Measurements from ENCODE around the gene PRKCH.

Gene PRKCH

DNA sequence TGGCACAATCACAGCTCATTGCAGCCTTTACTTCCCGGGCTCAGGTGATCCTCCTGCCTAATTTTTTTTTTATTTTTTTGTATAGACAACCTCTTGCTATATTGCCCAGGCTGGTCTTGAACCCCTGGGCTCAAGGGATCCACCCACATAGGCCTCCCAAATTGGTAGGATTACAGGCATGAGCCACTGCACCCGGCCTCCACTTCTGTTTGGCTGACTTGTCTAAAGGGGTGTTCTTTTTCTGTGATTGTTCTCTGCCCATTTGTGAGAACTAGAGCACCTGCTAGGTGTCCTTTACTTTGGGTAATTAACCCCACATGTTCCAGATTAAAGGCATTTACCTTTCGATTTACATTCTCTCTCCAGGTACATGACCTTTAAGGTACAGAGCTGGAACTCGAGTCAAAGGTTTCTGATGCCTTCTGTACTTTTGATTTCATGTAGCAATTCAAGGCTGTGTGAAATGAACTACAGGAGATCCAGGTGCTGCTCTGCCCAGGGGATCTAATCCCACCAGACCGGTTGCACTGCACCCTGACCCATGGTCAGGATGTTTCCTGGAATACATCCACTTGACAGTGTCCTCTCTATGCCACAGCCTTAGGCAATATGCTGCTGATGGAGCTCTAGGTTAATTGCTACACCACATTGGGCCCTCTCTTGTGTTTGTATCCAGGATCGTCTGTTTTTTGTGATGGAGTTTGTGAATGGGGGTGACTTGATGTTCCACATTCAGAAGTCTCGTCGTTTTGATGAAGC, 163.6 kb downstream of the PRKCH start:
- no peak for DNase-seq (ENCODE audit: low read depth in 1 of 2, low spot score in 1 of 2)

DNA sequence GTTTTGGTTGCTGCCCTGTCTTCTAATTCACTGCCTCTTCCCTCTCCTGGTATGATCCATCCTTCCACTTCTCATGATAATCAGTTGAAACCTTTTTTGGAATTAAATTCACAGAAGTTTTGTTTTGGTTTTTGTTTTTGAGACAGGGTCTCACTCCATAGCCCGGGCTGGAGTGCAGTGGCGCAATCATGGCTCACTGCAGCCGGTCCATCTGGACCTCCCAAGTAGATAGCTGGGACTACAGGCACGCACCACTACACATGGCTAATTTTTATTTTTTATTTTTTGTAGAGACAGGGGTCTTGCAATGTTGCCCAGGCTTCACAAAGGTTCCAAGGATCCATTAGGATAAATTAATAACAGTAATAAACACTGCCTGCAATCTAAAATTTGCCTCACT, 164.3 kb downstream of the PRKCH start:
- no peak for DNase-seq (ENCODE audit: low read depth in 1 of 2, low spot score in 1 of 2)

DNA sequence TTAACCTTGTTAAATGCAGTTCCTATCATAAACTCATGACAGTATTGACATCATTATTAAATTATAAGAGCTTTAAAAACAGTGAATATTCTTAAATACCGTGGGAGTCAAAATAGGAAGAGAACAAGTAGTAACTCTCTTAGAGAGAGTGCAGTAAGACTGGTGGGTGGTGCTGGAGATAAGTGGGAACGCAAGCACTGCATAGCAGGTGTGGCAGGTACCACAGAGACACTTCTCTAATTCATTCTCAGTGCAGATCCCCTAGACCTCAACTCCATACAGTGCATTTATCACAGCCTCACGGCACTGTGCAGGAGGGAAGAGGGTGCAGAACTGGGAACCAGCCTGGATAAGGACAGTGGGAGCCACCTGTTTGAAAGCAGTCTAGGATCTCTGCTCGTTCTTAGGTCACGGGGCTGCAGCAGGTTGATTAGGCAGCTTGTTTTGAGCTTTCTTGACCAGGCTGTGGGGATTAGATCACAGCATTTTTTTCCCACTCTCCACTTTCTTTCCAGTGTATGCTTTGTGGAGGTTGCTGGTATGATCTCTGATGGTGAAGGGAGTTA, 165.6 kb downstream of the PRKCH start:
- no peak for DNase-seq (ENCODE audit: low read depth in 1 of 2, low spot score in 1 of 2)

DNA sequence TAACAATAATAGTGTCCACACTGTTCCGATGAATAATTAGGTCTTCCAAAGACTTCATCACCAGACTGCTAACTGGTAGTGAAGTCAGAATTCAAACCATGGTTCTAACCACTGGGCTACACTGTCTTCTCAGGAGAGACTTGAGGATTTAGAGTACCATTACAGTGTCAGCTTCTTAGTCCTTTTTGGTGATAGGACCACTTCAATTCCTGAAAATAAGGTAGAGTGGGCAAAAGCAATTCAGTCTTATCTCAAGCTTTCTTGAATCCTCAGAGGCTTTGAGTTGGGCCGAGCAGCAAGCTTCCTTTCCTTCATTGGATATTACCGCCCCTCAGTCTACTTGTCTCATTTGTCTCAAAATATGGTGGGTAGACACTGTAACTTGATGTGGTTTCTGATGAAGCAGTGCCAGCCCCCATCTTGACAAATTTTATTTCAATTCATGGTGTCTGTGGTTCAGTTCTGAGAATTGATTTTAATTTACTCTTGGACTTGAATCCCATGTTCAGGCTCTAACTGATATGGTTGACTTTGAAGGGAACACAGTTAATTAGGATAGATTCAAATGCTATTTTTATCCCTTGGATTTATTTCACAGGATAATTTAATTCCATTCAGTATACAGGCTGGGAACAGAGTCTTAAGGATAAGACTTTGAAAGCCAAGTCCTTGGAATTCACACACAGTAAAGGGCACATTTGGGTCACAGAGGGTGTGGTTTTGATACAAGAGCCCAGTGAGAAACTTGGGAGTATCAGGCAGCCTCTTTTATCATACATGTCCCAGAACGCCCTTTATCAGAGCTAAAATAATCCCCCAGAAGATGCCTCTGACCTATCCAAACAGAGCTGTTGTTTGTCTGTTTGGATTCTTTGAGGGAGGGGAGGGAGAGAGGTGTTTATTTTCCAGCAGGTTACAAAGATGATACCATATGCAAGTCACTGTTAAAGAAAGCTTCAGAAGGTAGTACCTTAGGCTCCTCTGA, 167.3 kb downstream of the PRKCH start:
- DNase-seq (ENCODE audit: low read depth in 1 of 2, low spot score in 1 of 2): no peak

DNA sequence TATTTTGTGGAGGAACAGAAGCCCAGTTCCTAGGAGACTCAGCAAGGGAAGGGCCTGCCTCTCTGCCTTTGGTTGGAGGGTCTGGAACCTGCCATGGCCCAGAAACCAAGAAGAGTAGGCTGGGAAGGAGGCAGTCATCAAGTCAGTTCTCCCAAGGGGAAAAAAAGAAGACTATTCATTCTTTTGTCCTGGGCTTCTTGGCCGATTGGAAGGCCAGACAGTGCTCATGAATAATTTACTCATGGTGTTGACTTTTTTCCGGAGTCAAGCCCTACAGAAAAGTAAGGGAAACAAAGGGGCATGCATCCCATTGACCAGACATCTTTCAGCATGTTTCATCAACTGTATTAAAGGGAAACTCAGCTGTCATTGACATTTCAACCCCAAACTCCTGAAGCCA, 168.1 kb downstream of the PRKCH start:
- DNase-seq (ENCODE audit: low read depth in 1 of 2, low spot score in 1 of 2): no peak

DNA sequence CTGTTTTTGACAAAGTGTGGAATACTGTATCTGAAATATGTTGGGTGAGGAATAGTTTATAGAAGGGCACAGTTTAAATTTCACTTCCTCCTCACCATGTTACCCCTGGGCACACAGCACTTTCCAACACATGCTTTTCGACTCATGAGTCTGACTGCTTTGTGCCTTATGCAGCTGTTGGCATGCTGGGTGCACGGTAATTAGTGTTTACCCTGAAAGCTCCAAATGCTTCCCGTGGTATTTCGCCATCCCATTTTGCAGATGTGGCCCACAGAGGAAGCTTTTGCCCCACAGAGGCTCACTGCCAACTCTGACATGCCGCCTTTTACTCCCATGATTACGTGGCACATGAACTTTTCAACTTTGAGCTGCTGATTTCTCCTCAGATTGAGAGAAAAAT, 168.6 kb downstream of the PRKCH start:
- no peak for DNase-seq (ENCODE audit: low read depth in 1 of 2, low spot score in 1 of 2)

DNA sequence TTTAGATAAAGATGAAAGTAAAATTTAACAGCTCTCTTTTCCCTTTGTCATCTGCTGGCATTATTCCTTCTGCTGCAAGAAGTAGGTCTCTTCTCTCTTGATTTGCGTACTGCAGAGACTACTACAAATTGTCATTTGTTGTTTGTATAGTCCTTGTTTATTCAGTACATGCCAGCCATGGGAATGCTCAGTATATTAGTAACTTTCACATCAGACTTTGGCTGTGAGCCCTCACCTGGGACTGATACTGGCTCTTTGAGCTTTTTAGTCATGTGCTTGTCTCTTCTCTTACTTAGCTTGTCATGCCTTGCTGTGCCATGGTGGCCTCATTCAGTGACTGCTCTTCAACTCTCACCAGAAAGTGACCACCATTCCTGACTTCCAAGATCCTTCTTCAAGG, 169.8 kb downstream of the PRKCH start:
- DNase-seq (ENCODE audit: low read depth in 1 of 2, low spot score in 1 of 2): no peak

DNA sequence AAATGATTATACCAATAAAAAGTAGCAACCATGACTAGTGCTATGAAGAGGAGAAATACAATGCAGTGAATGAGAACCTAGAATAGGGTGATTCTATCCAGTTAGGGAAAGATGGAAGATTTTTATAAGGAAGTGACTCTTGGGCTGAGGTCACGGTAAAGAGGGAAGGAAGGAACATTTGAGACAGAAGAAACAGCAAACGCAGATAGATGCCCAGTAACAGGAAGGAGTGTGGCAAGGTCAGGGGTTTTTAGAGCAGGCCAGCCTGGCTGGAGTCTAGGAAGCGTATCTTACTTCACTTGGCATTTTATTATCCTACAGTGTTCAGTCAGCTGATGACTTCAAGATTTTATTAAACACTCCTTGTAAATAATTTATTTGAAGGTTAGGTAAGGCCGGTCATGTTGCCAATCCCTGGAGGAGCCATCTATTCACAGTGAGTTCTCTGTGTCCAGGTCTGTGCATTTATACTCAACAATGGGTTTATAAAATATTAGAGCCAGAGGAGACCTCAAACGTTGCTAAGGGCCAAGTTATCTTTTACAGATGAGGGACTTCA, 170.6 kb downstream of the PRKCH start:
- no peak for DNase-seq (ENCODE audit: low read depth in 1 of 2, low spot score in 1 of 2)

DNA sequence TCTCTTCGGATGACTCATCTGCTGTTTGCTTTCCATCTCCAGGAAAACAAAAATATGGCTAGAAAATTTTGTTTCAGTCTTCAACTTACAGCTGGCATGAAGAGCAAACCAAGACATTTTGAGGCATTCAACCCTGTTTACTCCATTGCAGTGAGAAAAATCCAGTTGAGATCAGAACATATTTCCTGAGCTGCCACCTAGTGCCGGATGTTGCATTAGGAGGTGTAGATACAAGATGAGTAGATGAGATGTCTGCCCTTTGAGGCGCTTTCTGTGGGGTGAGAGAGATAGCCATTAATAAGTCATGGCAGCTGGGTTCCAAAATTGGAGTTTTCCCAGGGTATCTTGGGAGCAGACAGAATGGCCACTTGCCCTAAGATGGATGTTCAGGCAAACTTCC, 171.1 kb downstream of the PRKCH start:
- no peak for DNase-seq (ENCODE audit: low read depth in 1 of 2, low spot score in 1 of 2)

DNA sequence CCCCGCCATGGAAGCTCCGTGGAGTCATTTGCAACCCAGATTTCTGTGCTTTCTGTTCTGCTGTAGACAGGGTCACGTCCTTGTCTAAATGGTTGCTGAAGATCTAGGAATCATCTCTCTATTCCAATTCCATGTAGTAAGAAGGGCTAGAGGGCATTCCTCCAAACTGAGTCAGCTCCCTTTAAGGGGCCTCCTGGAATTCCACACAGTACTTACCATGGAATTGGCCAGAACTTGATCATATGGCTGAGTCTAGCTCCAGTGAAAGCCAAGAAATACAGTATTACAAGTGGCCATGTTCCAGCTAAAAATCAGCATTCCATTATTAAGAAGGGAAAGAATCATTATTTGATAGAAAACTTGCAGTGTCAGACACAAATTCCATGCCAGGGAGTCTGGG, 171.9 kb downstream of the PRKCH start:
- DNase-seq (ENCODE audit: low read depth in 1 of 2, low spot score in 1 of 2): no peak

DNA sequence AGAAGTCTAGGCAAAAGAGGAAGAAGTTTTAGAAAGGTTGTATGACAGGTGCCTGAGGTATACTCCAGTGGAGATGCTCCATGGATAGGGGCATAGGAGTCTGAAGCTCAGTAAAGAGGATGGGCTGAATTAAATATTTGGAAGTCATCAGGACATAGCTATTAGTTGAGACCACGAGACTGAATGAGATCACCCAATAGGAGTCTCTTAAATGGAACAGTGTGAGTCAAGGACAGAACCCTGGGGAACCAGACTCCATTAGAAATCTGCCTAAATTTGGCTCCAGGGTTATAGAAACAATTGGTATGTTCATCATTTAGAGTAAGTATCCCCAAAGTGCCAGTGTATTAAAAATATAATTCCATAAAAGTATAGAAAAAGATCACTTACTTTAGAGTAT, 172.6 kb downstream of the PRKCH start:
- DNase-seq (ENCODE audit: low read depth in 1 of 2, low spot score in 1 of 2): no peak

DNA sequence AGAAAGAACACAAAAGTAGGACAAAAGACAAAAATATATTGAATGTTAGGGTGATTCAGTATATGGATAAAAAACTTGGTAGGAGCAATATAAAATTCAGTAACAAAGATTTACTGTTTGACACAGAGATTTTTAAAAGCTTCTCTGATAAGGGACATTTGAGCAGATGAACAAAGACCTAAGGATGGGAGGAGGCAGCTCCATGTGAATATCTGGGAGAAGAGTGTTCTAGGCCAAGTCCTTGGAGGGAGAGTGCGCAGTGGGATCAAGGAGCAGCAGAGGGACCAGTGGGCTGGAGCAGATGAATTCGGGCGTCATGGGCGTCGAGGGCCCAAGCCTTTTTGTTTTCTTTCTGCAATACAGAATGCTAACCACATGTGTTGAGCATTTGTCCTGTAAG, 174.4 kb downstream of the PRKCH start:
- DNase-seq (ENCODE audit: low read depth in 1 of 2, low spot score in 1 of 2): no peak

DNA sequence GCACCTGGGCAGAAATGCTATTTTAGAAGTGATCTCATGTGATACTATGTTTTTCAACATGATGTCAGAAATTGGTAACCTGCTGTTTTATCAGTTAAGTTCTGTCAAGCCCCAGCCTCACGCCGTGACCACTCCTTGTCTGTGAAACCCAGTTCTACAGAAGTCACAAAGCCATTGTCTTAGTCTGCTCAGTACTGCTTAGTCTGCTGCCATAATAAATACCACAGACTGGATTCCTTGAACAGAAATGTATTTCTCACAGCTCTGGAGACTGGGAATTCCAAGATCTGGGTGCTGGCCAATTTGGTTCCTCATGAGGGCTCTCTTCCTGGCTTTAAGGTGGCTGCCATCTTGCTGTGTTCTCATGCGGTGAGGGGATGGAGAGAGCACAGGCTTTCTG, 176.9 kb downstream of the PRKCH start:
- DNase-seq (ENCODE audit: low read depth in 1 of 2, low spot score in 1 of 2): no peak

DNA sequence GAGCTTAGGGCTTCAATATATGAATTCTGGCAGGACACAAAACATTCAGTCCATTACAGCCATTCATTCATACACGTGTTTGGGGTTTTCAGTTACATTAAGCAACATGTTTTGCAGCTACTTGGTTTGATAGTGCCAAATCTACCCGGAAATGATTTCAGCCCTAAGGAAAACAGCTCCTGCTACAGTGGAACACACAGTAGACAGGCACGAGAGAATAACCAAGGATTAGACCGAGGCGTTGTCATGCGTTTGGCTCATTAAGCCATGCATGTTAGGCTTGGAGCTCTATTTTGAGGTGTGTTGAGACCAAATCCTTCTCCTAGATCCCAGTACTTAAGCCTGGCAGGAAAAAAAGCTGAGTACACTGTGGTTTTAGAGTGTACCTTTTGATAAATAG, 177.4 kb downstream of the PRKCH start:
- DNase-seq (ENCODE audit: low read depth in 1 of 2, low spot score in 1 of 2): no peak

DNA sequence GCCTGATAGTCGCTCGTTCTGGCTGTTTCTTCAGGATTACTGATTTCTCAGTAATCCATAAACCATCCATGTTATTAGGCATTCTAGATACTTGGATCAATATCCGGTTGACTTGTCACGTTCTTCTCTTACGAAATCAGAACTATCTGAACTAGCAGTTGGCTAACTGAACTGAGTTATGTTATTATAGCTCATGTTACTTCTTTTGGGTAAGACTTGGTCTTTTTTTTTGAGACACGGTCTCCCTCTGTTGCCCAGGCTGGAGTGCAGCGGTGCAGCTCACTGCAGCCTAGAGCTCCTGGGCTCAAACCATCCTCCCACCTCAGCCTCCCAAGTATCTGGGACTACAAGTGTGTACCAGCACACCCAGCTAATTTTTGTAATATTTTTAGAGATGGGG, 178.6 kb downstream of the PRKCH start:
- DNase-seq (ENCODE audit: low read depth in 1 of 2, low spot score in 1 of 2): no peak

DNA sequence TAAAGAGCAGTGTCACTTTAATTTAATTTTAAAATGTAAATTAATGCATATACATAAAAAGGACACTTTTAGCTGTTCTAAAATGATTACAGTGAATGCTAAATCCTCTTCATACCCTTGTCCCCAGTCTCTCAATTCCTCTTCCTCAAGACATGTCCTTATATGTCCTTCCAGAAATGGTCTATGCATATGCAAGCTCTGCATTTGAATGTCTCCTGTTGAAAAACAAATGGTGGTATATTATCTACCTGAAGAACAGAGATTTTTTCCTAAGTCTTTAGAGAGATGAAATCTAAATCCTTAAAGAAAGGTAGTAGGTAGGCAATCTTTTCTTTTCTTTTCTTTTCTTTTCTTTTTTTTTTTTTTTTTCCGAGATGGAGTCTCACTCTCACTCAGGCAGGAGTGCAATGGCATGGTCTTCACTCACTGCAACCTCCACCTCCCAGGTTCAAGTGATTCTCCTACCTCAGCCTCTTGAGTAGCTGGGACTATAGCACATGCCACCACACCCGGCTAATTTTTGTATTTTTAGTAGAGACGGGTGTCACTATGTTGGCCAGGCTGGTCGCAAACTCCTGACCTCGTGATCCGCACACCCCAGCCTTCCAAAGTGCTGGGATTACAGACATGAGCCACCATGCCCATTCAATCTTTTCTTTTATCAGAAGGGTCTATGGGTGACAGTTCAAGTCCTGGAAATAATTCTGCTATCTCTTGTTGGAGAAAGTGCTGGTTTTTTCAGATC, 180.5 kb downstream of the PRKCH start:
- DNase-seq (ENCODE audit: low read depth in 1 of 2, low spot score in 1 of 2): no peak

DNA sequence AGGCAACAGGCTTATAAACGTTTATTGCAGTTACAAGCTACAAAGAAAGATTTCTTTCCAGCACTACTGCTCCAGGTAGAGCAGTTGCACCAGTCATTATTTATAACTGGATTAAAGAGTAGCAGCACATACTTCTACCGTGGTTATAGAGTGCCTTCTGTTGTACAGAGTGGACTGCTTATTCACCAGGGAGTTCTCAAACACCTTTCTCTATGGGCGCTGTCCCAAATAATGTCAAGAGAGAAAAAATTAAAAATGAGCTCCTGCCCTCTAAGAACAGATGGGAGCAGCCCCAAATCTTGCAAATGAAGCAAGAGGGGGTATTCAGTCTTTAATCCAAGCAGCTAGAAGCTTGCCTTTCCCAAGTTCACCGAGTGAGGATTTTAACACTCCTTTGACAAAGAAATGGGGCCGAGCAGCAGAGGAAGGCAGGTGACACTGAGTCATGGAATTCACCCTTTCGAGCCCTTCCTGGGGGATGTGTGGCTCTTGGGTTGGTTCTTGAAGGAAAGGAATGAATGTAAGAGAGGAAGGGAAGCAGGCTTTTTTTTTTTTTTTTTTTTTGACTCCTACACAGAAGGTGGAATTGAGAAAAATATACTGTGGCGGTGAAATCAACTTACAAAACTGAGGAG, 181.2 kb downstream of the PRKCH start:
- no peak for DNase-seq (ENCODE audit: low read depth in 1 of 2, low spot score in 1 of 2)

DNA sequence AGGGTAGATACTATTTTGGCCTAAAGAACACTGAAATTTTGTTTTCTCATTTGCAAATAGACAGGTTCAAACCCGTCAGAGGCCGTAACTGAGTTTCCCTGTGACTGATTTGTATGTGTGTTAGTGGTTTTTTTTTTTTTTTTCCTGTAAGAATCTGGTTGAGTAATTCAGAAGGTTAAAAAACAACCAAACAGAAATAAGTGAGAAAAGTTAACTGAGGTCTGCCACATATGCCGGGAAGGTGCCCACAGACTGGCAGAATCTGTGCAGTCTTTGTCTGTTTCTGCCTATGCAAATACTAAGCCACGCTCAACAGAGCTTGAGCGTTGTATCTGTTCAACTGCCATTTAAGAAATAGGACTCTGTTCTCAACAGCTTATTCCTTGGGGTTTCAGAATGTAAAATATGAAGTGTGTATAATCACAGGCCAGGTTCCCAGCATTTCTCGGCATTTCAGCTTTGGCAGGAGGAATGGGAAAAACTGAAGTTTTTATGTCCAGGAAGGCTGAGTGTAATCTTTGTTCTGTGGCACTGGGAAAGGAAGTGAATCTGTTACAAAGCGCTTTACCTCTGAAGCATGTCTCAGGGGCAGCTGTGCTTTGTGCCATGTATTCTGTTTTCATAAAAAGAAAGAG, 181.9 kb downstream of the PRKCH start:
- peak in 1 of 2 donors; percentile 34 for DNase-seq (ENCODE audit: low read depth in 1 of 2, low spot score in 1 of 2)

DNA sequence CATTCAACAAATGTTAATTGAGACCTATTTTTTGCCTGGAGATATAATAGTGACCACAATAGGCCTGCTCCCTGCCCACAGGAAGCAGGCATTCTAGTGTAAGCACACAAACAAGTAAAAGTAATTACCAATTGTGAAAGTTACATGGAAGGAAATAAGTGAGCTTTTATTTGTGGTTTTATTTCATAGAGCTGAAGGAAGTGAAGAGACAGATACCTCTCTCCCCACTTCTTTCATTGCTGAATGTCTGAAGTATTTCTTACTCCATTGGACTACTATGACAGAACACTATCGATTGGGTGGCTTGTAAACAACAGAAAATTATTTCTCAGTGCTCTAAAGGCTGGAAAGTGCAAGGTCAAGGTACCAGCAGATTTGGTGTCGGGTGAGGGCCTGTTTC, 183.5 kb downstream of the PRKCH start:
- no peak for DNase-seq (ENCODE audit: low read depth in 1 of 2, low spot score in 1 of 2)

Measured in stimulated activated CD4-positive, alpha-beta T cell treated with anti-CD3 and anti-CD28 coated beads, Interleukin-15, amount 100 ng/mL, for 1 hour (primary cell).